Vagina (tissue), 2 donors: Measurements from ENCODE around the gene STK39. TPM values are rescaled to one million over a fixed set of nuclear protein-coding genes. Genes with fewer than 3 reads are reported as not detected.

Source experiments
- DNase-seq, 2 donors: peaks; one replicate each; pipeline ENCODE4 v3.0.0-alpha.2; 2017; ENCODE audit errors: extremely low spot score in 2 of 2
- H3K27ac ChIP-seq: fragments of 200-600 bp; sonication (generic); one replicate; pipeline ENCODE4 v1.5.1; 2019
- H3K27me3 ChIP-seq: fragments of 200-600 bp; sonication (generic); one replicate; pipeline ENCODE4 v1.5.1; 2019
- H3K36me3 ChIP-seq, 2 donors: fragments of 200-600 bp; sonication (generic); one replicate each; pipeline ENCODE4 v1.5.1; 2017 to 2019
- H3K4me1 ChIP-seq: fragments of 200-600 bp; sonication (generic); one replicate; pipeline ENCODE4 v1.5.1; 2019
- H3K4me3 ChIP-seq, 2 donors: fragments of 200-600 bp; sonication (generic); 1 replicate in 1 of 2; 2 replicates in 1 of 2; pipeline ENCODE4 v1.5.1; 2016 to 2019
- H3K9me3 ChIP-seq: fragments of 200-600 bp; sonication (generic); one replicate; pipeline ENCODE4 v1.5.1; 2019
- POLR2A ChIP-seq, 2 donors: fragments of 450-650 bp; IDR thresholded peaks; one replicate each; pipeline ENCODE4 v1.6.1; 2017; ENCODE audit warnings: antibody characterized with exemption in 2 of 2, mild to moderate bottlenecking in 2 of 2, moderate library complexity in 2 of 2
- POLR2AphosphoS5 ChIP-seq, 2 donors: sonication (generic); formaldehyde crosslinking; IDR thresholded peaks; one replicate each; pipeline ENCODE4 v1.9.0; 2017; ENCODE audit warnings: antibody characterized with exemption in 2 of 2, mild to moderate bottlenecking in 2 of 2, low read depth in 1 of 2; ENCODE audit not compliant: insufficient read depth in 1 of 2
- intact Hi-C: fragments of 100-400 bp; cut with DNase I; formaldehyde crosslinking; loops from one replicate; pipeline ENCODE4 v1.15.1; 2023
- total RNA-seq: library from RNA; depleted of rRNA; stranded (reverse); fragments of >200 nt; gene quantifications from one replicate; pipeline ENCODE4 v1.2.3, GENCODE V29; 2016
- TF ChIP-seq, protein P1 (sequence below), 3 experiments: fragments of 450-650 bp in 2 of 3; fragments of 200-600 bp in 1 of 3; sonication (generic) in 1 of 3; IDR thresholded peaks; one replicate each; pipeline ENCODE4 v1.5.1; 2017 to 2019; ENCODE audit warnings: antibody characterized with exemption in 3 of 3, mild to moderate bottlenecking in 2 of 3, moderate library complexity in 2 of 3

Gene STK39
- total RNA-seq, 1 donor from 2014 or later, result 15.5 TPM

DNA sequence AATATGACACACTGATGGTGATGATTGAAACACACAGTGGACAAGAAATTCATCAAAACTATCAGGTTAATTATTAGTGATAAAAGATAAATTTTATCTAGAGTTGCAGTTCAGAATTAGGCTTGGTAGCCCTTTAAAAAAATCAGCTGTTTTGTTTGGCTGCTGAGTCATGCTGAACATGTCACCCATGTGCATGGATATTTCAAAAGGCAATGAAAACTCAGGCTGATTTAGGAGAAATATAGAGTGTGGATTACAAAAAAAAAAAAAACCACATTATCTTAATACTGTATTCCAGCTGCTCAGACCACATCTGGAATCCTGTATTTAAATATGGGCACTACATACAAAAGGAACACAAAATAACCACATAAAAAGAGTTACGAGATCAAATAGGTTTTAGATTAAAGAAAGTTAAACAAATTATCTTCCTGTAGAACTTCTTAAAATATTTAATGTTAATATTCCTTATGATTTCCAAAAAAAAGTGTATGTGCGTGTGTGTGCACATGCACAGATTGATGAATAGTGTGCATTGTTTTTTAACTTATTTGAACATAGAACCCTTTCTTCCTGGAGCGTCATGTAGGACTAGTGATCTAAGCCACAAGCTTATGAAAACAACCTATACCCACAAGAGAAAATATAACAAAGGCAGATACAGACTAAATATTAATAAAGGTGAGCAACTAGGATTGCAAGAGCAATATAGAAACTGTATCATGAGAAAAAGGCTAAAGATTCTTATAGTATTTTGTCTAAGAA lies 186.2 kb downstream of the STK39 start:
- TF ChIP-seq, protein P1, sequence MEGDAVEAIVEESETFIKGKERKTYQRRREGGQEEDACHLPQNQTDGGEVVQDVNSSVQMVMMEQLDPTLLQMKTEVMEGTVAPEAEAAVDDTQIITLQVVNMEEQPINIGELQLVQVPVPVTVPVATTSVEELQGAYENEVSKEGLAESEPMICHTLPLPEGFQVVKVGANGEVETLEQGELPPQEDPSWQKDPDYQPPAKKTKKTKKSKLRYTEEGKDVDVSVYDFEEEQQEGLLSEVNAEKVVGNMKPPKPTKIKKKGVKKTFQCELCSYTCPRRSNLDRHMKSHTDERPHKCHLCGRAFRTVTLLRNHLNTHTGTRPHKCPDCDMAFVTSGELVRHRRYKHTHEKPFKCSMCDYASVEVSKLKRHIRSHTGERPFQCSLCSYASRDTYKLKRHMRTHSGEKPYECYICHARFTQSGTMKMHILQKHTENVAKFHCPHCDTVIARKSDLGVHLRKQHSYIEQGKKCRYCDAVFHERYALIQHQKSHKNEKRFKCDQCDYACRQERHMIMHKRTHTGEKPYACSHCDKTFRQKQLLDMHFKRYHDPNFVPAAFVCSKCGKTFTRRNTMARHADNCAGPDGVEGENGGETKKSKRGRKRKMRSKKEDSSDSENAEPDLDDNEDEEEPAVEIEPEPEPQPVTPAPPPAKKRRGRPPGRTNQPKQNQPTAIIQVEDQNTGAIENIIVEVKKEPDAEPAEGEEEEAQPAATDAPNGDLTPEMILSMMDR (IDR thresholded peaks at IDR 0.05), result no peak
- no peak for TF ChIP-seq POLR2A (IDR thresholded peaks at IDR 0.05)
- no peak for TF ChIP-seq POLR2AphosphoS5 (IDR thresholded peaks at IDR 0.05; ENCODE audit: insufficient read depth in 1 of 2, low read depth in 1 of 2)
- DNase-seq, result no peak
- H3K4me3 ChIP-seq, result no peak overlapping the region
- intact Hi-C loops, result no loop called here
- peaks cover 0 to 3% of the 10 kb centered on the region in 2 donors for H3K36me3 ChIP-seq
- no peak overlapping the region for H3K27ac ChIP-seq
- no peaks in the 10 kb centered on the region for H3K4me1 ChIP-seq
- H3K9me3 ChIP-seq, result no peaks in the 10 kb centered on the region
- H3K27me3 ChIP-seq, result no peaks in the 10 kb centered on the region

DNA sequence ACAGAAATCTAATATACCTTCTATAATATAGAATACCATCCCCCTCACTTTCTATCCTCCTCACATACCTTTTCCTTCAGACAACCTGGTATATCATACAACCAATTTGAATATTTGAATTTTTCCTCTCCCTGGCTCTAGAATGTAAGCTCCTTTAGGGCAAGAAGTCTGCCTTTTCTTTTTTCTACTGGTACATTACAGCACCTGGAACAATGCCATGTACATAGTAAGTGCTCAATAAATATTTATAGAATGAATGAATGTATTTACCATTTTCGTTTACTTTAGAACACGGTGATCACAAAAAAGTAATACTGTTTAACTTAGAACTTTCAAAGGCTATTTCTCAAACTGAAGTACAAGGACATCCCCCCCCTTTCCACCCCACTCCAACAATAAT lies 187.6 kb downstream of the STK39 start:
- peaks cover 0 to 3% of the 10 kb centered on the region in 2 donors for H3K36me3 ChIP-seq
- TF ChIP-seq POLR2AphosphoS5 (IDR thresholded peaks at IDR 0.05; ENCODE audit: insufficient read depth in 1 of 2, low read depth in 1 of 2) (no peak), POLR2A (IDR thresholded peaks at IDR 0.05) (no peak)
- TF ChIP-seq, protein P1 (IDR thresholded peaks at IDR 0.05), result no peak
- intact Hi-C loops, result no loop called here

DNA sequence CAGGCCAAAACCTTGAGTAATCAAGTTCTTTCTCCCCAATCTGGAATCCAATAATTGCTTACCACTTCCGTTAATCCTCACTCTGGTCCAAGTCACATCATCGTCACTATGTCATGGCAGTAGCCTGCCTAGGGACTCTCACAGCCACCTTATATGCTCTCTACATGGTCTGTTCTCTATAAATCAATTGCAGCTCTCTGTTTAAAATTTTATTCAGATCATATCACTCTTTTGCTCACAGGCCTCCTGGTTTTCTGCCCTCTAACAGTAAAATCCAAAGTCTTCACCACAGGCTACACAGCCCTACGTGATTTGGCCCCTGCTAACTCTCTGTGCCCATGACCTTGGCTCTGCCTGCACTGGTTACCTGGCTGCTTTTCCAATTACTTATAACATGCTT lies 188.7 kb downstream of the STK39 start:
- Histone ChIP-seq H3K27ac (no peak overlapping the region), H3K36me3 (peaks cover 0 to 3% of the 10 kb centered on the region in 2 donors), H3K4me3 (no peak overlapping the region), H3K9me3 (no peaks in the 10 kb centered on the region), H3K4me1 (no peaks in the 10 kb centered on the region), H3K27me3 (no peaks in the 10 kb centered on the region)
- TF ChIP-seq, protein P1 (IDR thresholded peaks at IDR 0.05), result no peak
- TF ChIP-seq POLR2AphosphoS5 (IDR thresholded peaks at IDR 0.05; ENCODE audit: insufficient read depth in 1 of 2, low read depth in 1 of 2) (no peak), POLR2A (IDR thresholded peaks at IDR 0.05) (no peak)
- intact Hi-C loops, result no loop called here
- DNase-seq, result no peak

More for the DNA sequence above, 187.6 kb downstream of the STK39 start:
- no peaks in the 10 kb centered on the region for H3K9me3 ChIP-seq
- no peak for DNase-seq
- H3K27me3 ChIP-seq, result no peaks in the 10 kb centered on the region
- H3K4me3 ChIP-seq, result no peak overlapping the region
- H3K27ac ChIP-seq, result no peak overlapping the region
- H3K4me1 ChIP-seq, result no peaks in the 10 kb centered on the region

DNA sequence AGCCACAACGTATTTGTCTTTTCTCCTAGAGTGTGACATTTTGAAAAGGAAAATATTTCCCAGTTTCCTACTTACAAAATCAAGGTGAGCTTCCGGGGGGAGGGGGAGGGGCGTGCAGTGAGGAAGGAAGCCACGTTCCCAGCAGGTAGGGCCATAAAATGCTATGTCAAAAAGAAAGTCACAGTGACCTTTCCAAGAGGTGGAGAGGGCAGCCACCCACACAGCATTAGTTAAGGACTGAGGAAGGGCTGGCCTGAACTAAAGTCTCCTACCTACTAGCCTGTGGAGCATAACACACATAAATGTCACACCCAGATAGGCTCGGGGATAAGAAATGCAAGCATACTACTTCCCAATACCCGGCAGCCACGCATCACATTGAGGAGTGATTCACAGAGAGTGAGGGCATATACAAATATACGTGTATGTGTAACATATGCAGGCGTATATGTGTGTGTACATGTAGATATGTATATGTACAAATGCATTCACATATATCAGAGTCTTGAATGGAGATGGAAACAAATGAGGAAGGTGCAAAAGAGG lies 191.1 kb downstream of the STK39 start:
- Histone ChIP-seq H3K9me3 (no peaks in the 10 kb centered on the region), H3K4me1 (no peaks in the 10 kb centered on the region), H3K4me3 (no peak overlapping the region), H3K36me3 (no peaks in the 10 kb centered on the region), H3K27ac (no peak overlapping the region), H3K27me3 (no peaks in the 10 kb centered on the region)
- intact Hi-C loops, result no loop called here
- DNase-seq, result no peak
- TF ChIP-seq, protein P1 (IDR thresholded peaks at IDR 0.05), result no peak
- TF ChIP-seq POLR2AphosphoS5 (IDR thresholded peaks at IDR 0.05; ENCODE audit: insufficient read depth in 1 of 2, low read depth in 1 of 2) (no peak), POLR2A (IDR thresholded peaks at IDR 0.05) (no peak)

- Histone ChIP-seq H3K9me3 (no peaks in the 10 kb centered on the region), H3K27me3 (no peaks in the 10 kb centered on the region), H3K27ac (no peak overlapping the region), H3K36me3 (no peaks in the 10 kb centered on the region), H3K4me3 (no peak overlapping the region), H3K4me1 (no peaks in the 10 kb centered on the region)
- no peak for DNase-seq
- intact Hi-C loops, result no loop called here
- TF ChIP-seq, protein P1 (IDR thresholded peaks at IDR 0.05), result no peak
- TF ChIP-seq POLR2A (IDR thresholded peaks at IDR 0.05), result no peak
- no peak for TF ChIP-seq POLR2AphosphoS5 (IDR thresholded peaks at IDR 0.05; ENCODE audit: insufficient read depth in 1 of 2, low read depth in 1 of 2)
Observed at GRCh38 chr2:168054657-168055056, 192.7 kb downstream of the STK39 start.
